Right lobe of liver (tissue), 4 donors: ENCODE data around the gene GRID1.

Experiments used
- CTCF ChIP-seq, 4 donors: fragments of 200-600 bp in 3 of 4; fragments of 450-650 bp in 1 of 4; IDR thresholded peaks; one replicate each; pipeline versions ENCODE4 v1.5.1 to v1.8.0; 2016 to 2022; ENCODE audit warnings: antibody characterized with exemption in 4 of 4, mild to moderate bottlenecking in 2 of 4
- POLR2A ChIP-seq: fragments of 450-650 bp; IDR thresholded peaks from one replicate; pipeline ENCODE4 v1.6.1; 2017; ENCODE audit warnings: antibody characterized with exemption, mild to moderate bottlenecking
- donor health status: DM: no; HTN: no; CAD: no.
- donor health status: DM: no; HTN: no; CAD: no.
- donor health status: DM: no; HTN: yes; CAD: no.

GRCh38 chr10:86078639-86079035 is 288.0 kb downstream of the GRID1 start:
- no peak for TF ChIP-seq CTCF (IDR thresholded peaks at IDR 0.05)
- TF ChIP-seq POLR2A: no peak
